ENCODE results near the gene KCNRG.
"Not testable (repeated sequence)": the region's sequence is repeated elsewhere in the genome, so short reads cannot be mapped to it uniquely, and the experiment has no call there.

KCNRG gene

GRCh38 chr13:50015258-50015657 is at the start of gene KCNRG:
Gene KCNRG (plus strand): TSS chr13:50015444. CDS start chr13:50015494, 50 bp downstream.
- DNase-seq = no peak

GRCh38 chr13:49967456-49967855 is 47.8 kb upstream of the KCNRG start:
- no peak for DNase-seq

- no peak for DNase-seq
Observed at GRCh38 chr13:49972709-49973108, 42.5 kb upstream of the KCNRG start.

GRCh38 chr13:49975826-49976225 is 39.4 kb upstream of the KCNRG start:
- DNase-seq = no peak

- DNase-seq = no peak
Observed at GRCh38 chr13:49976314-49977258, 38.7 kb upstream of the KCNRG start.

GRCh38 chr13:49977992-49978391 is 37.3 kb upstream of the KCNRG start:
- DNase-seq = no peak

- no peak for DNase-seq
Observed at GRCh38 chr13:49980266-49980665, 35.0 kb upstream of the KCNRG start.

GRCh38 chr13:49985129-49985528 is 30.1 kb upstream of the KCNRG start:
- no peak for DNase-seq

GRCh38 chr13:49986471-49986870 is 28.8 kb upstream of the KCNRG start:
- DNase-seq = no peak

GRCh38 chr13:49990612-49991011 is 24.6 kb upstream of the KCNRG start:
- not testable (repeated sequence) for DNase-seq

- no peak for DNase-seq
Observed at GRCh38 chr13:49993111-49993510, 22.1 kb upstream of the KCNRG start.

GRCh38 chr13:49993666-49994065 is 21.6 kb upstream of the KCNRG start:
- no peak for DNase-seq

GRCh38 chr13:49995625-49996101 is 19.6 kb upstream of the KCNRG start:
- DNase-seq = no peak

- DNase-seq = no peak
Observed at GRCh38 chr13:49996161-49996915, 18.9 kb upstream of the KCNRG start.

GRCh38 chr13:49996951-49997895 is 18.0 kb upstream of the KCNRG start, which contains the start of gene TRIM13:
Gene TRIM13 (plus strand): TSS chr13:49997042. CDS start chr13:50011941, 14,899 bp downstream.
- peak; percentile 56 for DNase-seq

GRCh38 chr13:49997955-49998354 is 17.3 kb upstream of the KCNRG start:
- DNase-seq = no peak

- no peak for DNase-seq
Observed at GRCh38 chr13:49998714-49999624, 16.3 kb upstream of the KCNRG start.

- DNase-seq = no peak
Observed at GRCh38 chr13:50001287-50001686, 14.0 kb upstream of the KCNRG start.

GRCh38 chr13:50006426-50007135 is 8.7 kb upstream of the KCNRG start:
- no peak for DNase-seq

GRCh38 chr13:50011461-50011860 is 3.8 kb upstream of the KCNRG start:
- no peak for DNase-seq
